Neural cell (in vitro differentiated cells): Measurements from ENCODE around the gene NPAS3. TPM values are rescaled to one million over a fixed set of nuclear protein-coding genes. Genes with fewer than 3 reads are reported as not detected.

Experiments used
- H2AFZ ChIP-seq: fragments of 200-600, 300-800 bp; sonication (generic), shearing (Covaris generic); 2 replicates; pipeline ENCODE4 v1.6.0; 2014; ENCODE audit warnings: low read depth, mild to moderate bottlenecking, antibody characterized with exemption, low read length, moderate library complexity
- H3F3A ChIP-seq: fragments of 200-600 bp; shearing (Covaris generic); 2 replicates; pipeline ENCODE4 v1.6.1; 2016; ENCODE audit warnings: mild to moderate bottlenecking, moderate library complexity, mixed read lengths, antibody characterized with exemption, low read length; ENCODE audit not compliant: insufficient read depth, poor library complexity, severe bottlenecking
- H3K27ac ChIP-seq: fragments of 200-600, 300-800 bp; sonication (generic), shearing (Covaris generic); 2 replicates; pipeline ENCODE4 v1.5.1; 2014; ENCODE audit warnings: mild to moderate bottlenecking, low read length, moderate library complexity
- H3K27me3 ChIP-seq: fragments of 300-800, 200-600 bp; sonication (generic), shearing (Covaris generic); 2 replicates; pipeline ENCODE4 v1.6.0; 2014; ENCODE audit warnings: mild to moderate bottlenecking, low read depth, low read length, moderate library complexity; ENCODE audit not compliant: insufficient read depth
- H3K36me3 ChIP-seq: fragments of 300-800, 200-600 bp; sonication (generic), shearing (Covaris generic); 2 replicates; pipeline ENCODE4 v1.5.1; 2014; ENCODE audit warnings: mild to moderate bottlenecking, antibody characterized with exemption, low read length, moderate library complexity; ENCODE audit not compliant: insufficient read depth
- H3K4me2 ChIP-seq: fragments of 300-800, 200-600 bp; sonication (generic), shearing (Covaris generic); 2 replicates; pipeline ENCODE4 v1.6.0; 2014; ENCODE audit warnings: mild to moderate bottlenecking, low read length
- H3K4me3 ChIP-seq: fragments of 300-800, 200-600 bp; sonication (generic), shearing (Covaris generic); 2 replicates; pipeline ENCODE4 v1.5.1; 2014; ENCODE audit warnings: mild to moderate bottlenecking, low read length, moderate library complexity
- H3K79me2 ChIP-seq: fragments of 200-600 bp; shearing (Covaris generic); replicated peaks from 2 replicates; pipeline ENCODE4 v1.6.0; 2014; ENCODE audit warnings: mild to moderate bottlenecking, low read length, moderate library complexity; ENCODE audit not compliant: insufficient read depth
- H3K9ac ChIP-seq: fragments of 300-800, 200-600 bp; sonication (generic), shearing (Covaris generic); 2 replicates; pipeline ENCODE4 v1.6.1; 2016; ENCODE audit warnings: mild to moderate bottlenecking, low read length, mixed read lengths
- H3K9me2 ChIP-seq: fragments of 200-600 bp; shearing (Covaris generic); 2 replicates; pipeline ENCODE4 v1.6.1; 2016; ENCODE audit warnings: mild to moderate bottlenecking, low read length, mixed read lengths; ENCODE audit not compliant: insufficient read depth
- H3K9me3 ChIP-seq: fragments of 200-600, 300-800 bp; sonication (generic), shearing (Covaris generic); 2 replicates; pipeline ENCODE4 v1.6.1; 2016; ENCODE audit warnings: mild to moderate bottlenecking, mixed run types, low read length, moderate library complexity, mixed read lengths
- H4K20me1 ChIP-seq: fragments of 200-600 bp; shearing (Covaris generic); 2 replicates; pipeline ENCODE4 v1.6.1; 2016; ENCODE audit warnings: mild to moderate bottlenecking, mixed run types; ENCODE audit not compliant: insufficient read depth
- EP300 ChIP-seq: fragments of 450-650 bp; conservative IDR thresholded peaks from 2 replicates; pipeline ENCODE4 v1.6.1; 2014; ENCODE audit warnings: antibody characterized with exemption, mild to moderate bottlenecking, moderate library complexity; ENCODE audit not compliant: poor library complexity, severe bottlenecking
- EZH2 ChIP-seq: fragments of 200-600, 300-800 bp; shearing (Covaris generic), sonication (generic); IDR thresholded peaks from 2 replicates; pipeline ENCODE4 v1.6.1; 2014; ENCODE audit warnings: antibody characterized with exemption, low read length, borderline replicate concordance, mild to moderate bottlenecking; ENCODE audit not compliant: insufficient read depth, poor library complexity, severe bottlenecking
- MXI1 ChIP-seq: fragments of 450-650 bp; conservative IDR thresholded peaks from 2 replicates; pipeline ENCODE4 v1.6.1; 2014; ENCODE audit warnings: antibody characterized with exemption, mild to moderate bottlenecking; ENCODE audit not compliant: poor library complexity, severe bottlenecking
- POLR2AphosphoS5 ChIP-seq: IDR thresholded peaks from 2 replicates; pipeline ENCODE4 v1.6.1; 2012
- RAD21 ChIP-seq: fragments of 450-650 bp; conservative IDR thresholded peaks from 2 replicates; pipeline ENCODE4 v1.6.1; 2014; ENCODE audit warnings: antibody characterized with exemption, mild to moderate bottlenecking, moderate library complexity
- SMC3 ChIP-seq: fragments of 450-650 bp; conservative IDR thresholded peaks from 2 replicates; pipeline ENCODE4 v1.6.1; 2014; ENCODE audit warnings: antibody characterized with exemption, mild to moderate bottlenecking, moderate library complexity; ENCODE audit not compliant: poor library complexity
- TAF1 ChIP-seq: IDR thresholded peaks from 2 replicates; pipeline ENCODE4 v1.6.1; 2012; ENCODE audit warnings: low read depth
- polyA plus RNA-seq: library from polyadenylated mRNA; depleted of rRNA; stranded (reverse); fragments of >200 nt; gene quantifications from 2 replicates; pipeline ENCODE4 v1.2.3, GENCODE V29; 2014
- TF ChIP-seq, protein P1 (sequence below): IDR thresholded peaks from 2 replicates; pipeline ENCODE4 v1.6.1; 2012; ENCODE audit warnings: borderline replicate concordance
- TF ChIP-seq, protein P2 (sequence below): fragments of 450-650 bp; IDR thresholded peaks from 2 replicates; pipeline ENCODE4 v1.5.1; 2014; ENCODE audit warnings: antibody characterized with exemption, mild to moderate bottlenecking, moderate library complexity; ENCODE audit not compliant: poor library complexity, severe bottlenecking

NPAS3 gene
- polyA plus RNA-seq, 1 donor from 2014 or later: 1.3 TPM

DNA sequence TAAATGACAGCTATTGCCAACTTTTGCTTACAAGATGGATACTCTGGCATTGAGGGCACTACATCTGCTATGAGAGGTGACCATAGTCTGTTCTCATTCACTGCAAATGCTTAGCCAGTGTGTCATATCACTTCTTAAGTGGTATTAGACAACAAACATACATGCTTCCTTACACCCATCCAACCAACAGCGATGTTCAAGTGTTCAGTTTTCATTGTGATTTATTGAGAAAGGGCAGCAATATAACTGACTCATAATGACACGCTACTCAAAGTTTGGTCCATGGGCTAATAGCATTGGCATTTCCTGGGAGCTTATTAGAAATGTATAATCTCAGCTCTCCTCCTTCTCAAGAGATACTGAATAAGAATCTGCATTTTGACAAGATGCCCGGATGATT lies 181.7 kb downstream of the NPAS3 start:
- Histone ChIP-seq H3F3A (no peaks in the 10 kb centered on the region), H4K20me1 (no peaks in the 10 kb centered on the region), H3K27me3 (no peaks in the 10 kb centered on the region), H3K4me2 (no peak overlapping the region), H3K27ac (no peak overlapping the region), H3K4me3 (no peak overlapping the region), H3K36me3 (no peaks in the 10 kb centered on the region), H3K79me2 (no peaks in the 10 kb centered on the region), H3K9ac (no peak overlapping the region), H3K9me3 (no peaks in the 10 kb centered on the region), H3K9me2 (no peaks in the 10 kb centered on the region), H2AFZ (no peak overlapping the region)
- TF ChIP-seq, protein P1, sequence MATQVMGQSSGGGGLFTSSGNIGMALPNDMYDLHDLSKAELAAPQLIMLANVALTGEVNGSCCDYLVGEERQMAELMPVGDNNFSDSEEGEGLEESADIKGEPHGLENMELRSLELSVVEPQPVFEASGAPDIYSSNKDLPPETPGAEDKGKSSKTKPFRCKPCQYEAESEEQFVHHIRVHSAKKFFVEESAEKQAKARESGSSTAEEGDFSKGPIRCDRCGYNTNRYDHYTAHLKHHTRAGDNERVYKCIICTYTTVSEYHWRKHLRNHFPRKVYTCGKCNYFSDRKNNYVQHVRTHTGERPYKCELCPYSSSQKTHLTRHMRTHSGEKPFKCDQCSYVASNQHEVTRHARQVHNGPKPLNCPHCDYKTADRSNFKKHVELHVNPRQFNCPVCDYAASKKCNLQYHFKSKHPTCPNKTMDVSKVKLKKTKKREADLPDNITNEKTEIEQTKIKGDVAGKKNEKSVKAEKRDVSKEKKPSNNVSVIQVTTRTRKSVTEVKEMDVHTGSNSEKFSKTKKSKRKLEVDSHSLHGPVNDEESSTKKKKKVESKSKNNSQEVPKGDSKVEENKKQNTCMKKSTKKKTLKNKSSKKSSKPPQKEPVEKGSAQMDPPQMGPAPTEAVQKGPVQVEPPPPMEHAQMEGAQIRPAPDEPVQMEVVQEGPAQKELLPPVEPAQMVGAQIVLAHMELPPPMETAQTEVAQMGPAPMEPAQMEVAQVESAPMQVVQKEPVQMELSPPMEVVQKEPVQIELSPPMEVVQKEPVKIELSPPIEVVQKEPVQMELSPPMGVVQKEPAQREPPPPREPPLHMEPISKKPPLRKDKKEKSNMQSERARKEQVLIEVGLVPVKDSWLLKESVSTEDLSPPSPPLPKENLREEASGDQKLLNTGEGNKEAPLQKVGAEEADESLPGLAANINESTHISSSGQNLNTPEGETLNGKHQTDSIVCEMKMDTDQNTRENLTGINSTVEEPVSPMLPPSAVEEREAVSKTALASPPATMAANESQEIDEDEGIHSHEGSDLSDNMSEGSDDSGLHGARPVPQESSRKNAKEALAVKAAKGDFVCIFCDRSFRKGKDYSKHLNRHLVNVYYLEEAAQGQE: no peak
- TF ChIP-seq TAF1: no peak
- TF ChIP-seq POLR2AphosphoS5: no peak
- TF ChIP-seq RAD21: no peak
- TF ChIP-seq, protein P2, sequence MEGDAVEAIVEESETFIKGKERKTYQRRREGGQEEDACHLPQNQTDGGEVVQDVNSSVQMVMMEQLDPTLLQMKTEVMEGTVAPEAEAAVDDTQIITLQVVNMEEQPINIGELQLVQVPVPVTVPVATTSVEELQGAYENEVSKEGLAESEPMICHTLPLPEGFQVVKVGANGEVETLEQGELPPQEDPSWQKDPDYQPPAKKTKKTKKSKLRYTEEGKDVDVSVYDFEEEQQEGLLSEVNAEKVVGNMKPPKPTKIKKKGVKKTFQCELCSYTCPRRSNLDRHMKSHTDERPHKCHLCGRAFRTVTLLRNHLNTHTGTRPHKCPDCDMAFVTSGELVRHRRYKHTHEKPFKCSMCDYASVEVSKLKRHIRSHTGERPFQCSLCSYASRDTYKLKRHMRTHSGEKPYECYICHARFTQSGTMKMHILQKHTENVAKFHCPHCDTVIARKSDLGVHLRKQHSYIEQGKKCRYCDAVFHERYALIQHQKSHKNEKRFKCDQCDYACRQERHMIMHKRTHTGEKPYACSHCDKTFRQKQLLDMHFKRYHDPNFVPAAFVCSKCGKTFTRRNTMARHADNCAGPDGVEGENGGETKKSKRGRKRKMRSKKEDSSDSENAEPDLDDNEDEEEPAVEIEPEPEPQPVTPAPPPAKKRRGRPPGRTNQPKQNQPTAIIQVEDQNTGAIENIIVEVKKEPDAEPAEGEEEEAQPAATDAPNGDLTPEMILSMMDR: no peak
- TF ChIP-seq SMC3: no peak
- no peak for TF ChIP-seq EP300
- TF ChIP-seq MXI1: no peak
- no peak for TF ChIP-seq EZH2

DNA sequence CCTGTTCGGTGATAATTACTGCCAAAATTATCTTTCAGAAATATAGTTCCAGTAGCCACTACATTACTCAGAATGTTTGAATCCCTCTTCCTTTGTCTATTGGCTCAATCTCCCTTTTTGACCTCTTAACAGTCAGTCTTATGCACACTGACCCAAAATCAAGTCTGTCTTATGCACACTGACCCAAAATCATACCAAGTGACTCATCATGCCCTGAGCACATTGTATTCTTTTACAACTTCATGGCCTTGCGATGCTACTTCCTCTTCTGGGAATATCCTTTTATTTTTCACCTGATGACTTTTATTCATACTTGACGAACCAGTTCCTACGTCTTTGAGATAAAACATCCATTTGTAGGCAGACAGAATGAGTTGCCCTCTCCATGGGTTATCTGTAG lies 182.3 kb downstream of the NPAS3 start:
- Histone ChIP-seq H3K4me2 (no peak overlapping the region), H3K9me2 (no peaks in the 10 kb centered on the region), H3F3A (no peaks in the 10 kb centered on the region), H3K9ac (no peak overlapping the region), H3K27me3 (no peaks in the 10 kb centered on the region), H3K36me3 (no peaks in the 10 kb centered on the region), H3K9me3 (no peaks in the 10 kb centered on the region), H4K20me1 (no peaks in the 10 kb centered on the region), H3K27ac (no peak overlapping the region), H3K4me3 (no peak overlapping the region), H3K79me2 (no peaks in the 10 kb centered on the region), H2AFZ (no peak overlapping the region)
- no peak for TF ChIP-seq EP300
- no peak for TF ChIP-seq RAD21
- no peak for TF ChIP-seq POLR2AphosphoS5
- no peak for TF ChIP-seq MXI1
- TF ChIP-seq, protein P1: no peak
- TF ChIP-seq, protein P2: no peak
